ENCODE measurements around the gene MUC16.

MUC16 gene

GRCh38 chr19:9046694-9047093 lies 36.5 kb upstream of the MUC16 start:
- no peak overlapping the region for H3K27ac ChIP-seq
- H3K9me3 ChIP-seq (ENCODE audit: low read depth, low read length): no peaks in the 10 kb centered on the region
- DNase-seq (ENCODE audit: low read depth, low spot score): no peak
- no peaks in the 10 kb centered on the region for H3K36me3 ChIP-seq (ENCODE audit: insufficient read depth, low read length)
- H3K9ac ChIP-seq (ENCODE audit: insufficient read length): no peak overlapping the region
- no peak overlapping the region for H3K4me3 ChIP-seq
- TF ChIP-seq FOXP2 (optimal IDR thresholded peaks at IDR 0.05; ENCODE audit: control extremely low read depth, extremely low read length, insufficient read depth): no peak
- TF ChIP-seq POLR2AphosphoS5 (IDR thresholded peaks at IDR 0.05; ENCODE audit: borderline replicate concordance, low read depth, low read length): no peak
- TF ChIP-seq EZH2 (IDR thresholded peaks at IDR 0.05): no peak

- H3K36me3 ChIP-seq (ENCODE audit: insufficient read depth, low read length): no peaks in the 10 kb centered on the region
- no peak for TF ChIP-seq POLR2AphosphoS5 (IDR thresholded peaks at IDR 0.05; ENCODE audit: borderline replicate concordance, low read depth, low read length)
- no peaks in the 10 kb centered on the region for H3K9me3 ChIP-seq (ENCODE audit: low read depth, low read length)
- no peak overlapping the region for H3K9ac ChIP-seq (ENCODE audit: insufficient read length)
- H3K27ac ChIP-seq: no peak overlapping the region
- no peak overlapping the region for H3K4me3 ChIP-seq
- no peak for DNase-seq (ENCODE audit: low read depth, low spot score)
Observed at GRCh38 chr19:9044449-9044848, 34.2 kb upstream of the MUC16 start.

- H3K9me3 ChIP-seq (ENCODE audit: low read depth, low read length): no peaks in the 10 kb centered on the region
- H3K36me3 ChIP-seq (ENCODE audit: insufficient read depth, low read length): no peaks in the 10 kb centered on the region
- H3K9ac ChIP-seq (ENCODE audit: insufficient read length): no peak overlapping the region
- no peak overlapping the region for H3K27ac ChIP-seq
- no peak for DNase-seq (ENCODE audit: low read depth, low spot score)
- no peak for TF ChIP-seq POLR2AphosphoS5 (IDR thresholded peaks at IDR 0.05; ENCODE audit: borderline replicate concordance, low read depth, low read length)
- TF ChIP-seq EZH2 (IDR thresholded peaks at IDR 0.05): no peak
- no peak for TF ChIP-seq FOXP2 (optimal IDR thresholded peaks at IDR 0.05; ENCODE audit: control extremely low read depth, extremely low read length, insufficient read depth)
- H3K4me3 ChIP-seq: no peak overlapping the region
Observed at GRCh38 chr19:9043524-9043923, 33.3 kb upstream of the MUC16 start.

DNA sequence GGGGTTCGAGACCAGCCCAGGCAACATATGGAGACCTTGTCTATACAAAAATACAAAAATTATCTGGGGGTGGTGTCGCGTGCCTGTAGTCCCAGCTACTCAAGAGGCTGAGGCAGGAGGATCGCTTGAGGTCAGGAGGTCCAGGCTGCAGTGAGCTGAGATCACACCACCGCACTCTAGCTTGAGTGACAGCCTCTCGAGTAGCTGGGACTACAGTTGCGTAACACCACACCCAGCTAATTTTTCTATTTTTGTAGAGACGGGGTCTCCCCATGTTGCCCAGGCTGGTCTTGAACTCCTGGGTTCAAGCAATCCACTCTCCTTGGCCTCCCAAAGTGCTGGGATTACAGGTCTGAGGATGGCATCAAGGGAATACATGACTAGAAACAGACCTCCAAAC lies 30.8 kb upstream of the MUC16 start:
- H3K4me3 ChIP-seq: no peak overlapping the region
- H3K9ac ChIP-seq (ENCODE audit: insufficient read length): no peak overlapping the region
- no peak for DNase-seq (ENCODE audit: low read depth, low spot score)

DNA sequence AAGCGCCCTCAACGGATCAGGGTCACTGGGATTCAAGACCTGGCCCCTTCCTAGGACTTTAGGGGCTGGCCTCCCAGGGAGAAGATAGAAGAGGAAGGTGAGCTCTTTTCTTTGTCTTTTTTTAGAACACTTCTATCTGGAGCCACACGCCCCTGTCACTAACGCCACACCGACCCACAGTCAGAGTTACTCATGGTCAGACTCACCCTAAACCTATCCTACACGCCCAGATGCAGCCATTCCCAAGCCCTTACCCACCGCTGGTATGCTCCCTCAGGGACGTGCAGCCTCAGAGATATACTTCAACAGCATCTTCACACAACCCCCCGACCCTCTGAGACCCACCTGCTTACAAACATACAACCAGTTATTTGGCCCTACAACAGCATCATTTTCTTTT lies 29.9 kb upstream of the MUC16 start:
- no peak overlapping the region for H3K9ac ChIP-seq (ENCODE audit: insufficient read length)
- no peak overlapping the region for H3K27ac ChIP-seq
- no peak for TF ChIP-seq POLR2AphosphoS5 (IDR thresholded peaks at IDR 0.05; ENCODE audit: borderline replicate concordance, low read depth, low read length)
- no peak for TF ChIP-seq EZH2 (IDR thresholded peaks at IDR 0.05)
- no peak for DNase-seq (ENCODE audit: low read depth, low spot score)
- H3K9me3 ChIP-seq (ENCODE audit: low read depth, low read length): no peaks in the 10 kb centered on the region
- H3K36me3 ChIP-seq (ENCODE audit: insufficient read depth, low read length): no peaks in the 10 kb centered on the region
- H3K4me3 ChIP-seq: no peak overlapping the region

More for the DNA sequence above, 30.8 kb upstream of the MUC16 start:
- TF ChIP-seq FOXP2 (optimal IDR thresholded peaks at IDR 0.05; ENCODE audit: control extremely low read depth, extremely low read length, insufficient read depth): no peak
- no peak for TF ChIP-seq EZH2 (IDR thresholded peaks at IDR 0.05)
- no peak for TF ChIP-seq POLR2AphosphoS5 (IDR thresholded peaks at IDR 0.05; ENCODE audit: borderline replicate concordance, low read depth, low read length)
- Histone ChIP-seq H3K9me3 (ENCODE audit: low read depth, low read length) (no peaks in the 10 kb centered on the region), H3K36me3 (ENCODE audit: insufficient read depth, low read length) (no peaks in the 10 kb centered on the region), H3K27ac (no peak overlapping the region)

DNA sequence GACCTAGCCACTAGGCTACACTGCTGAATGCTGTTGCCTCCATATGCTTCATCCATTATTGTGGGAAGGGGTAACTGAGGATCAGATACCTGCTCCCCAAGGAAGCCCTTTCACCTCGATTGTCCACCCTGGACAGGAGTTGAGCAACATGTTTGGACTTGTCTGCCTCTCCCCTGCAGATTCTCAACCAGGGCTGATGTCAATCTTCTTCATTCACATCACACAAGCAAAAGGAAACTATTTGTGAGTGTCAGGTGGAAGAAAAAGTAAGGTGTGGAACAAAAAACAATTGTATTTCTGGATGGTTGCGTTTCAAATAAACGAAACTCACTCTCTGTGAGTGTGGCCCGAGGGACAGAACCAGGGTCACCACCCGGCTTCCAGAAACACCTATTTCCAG lies 29.5 kb upstream of the MUC16 start:
- no peak for DNase-seq (ENCODE audit: low read depth, low spot score)
- Histone ChIP-seq H3K36me3 (ENCODE audit: insufficient read depth, low read length) (no peaks in the 10 kb centered on the region), H3K27ac (no peak overlapping the region), H3K9me3 (ENCODE audit: low read depth, low read length) (no peaks in the 10 kb centered on the region), H3K9ac (ENCODE audit: insufficient read length) (no peak overlapping the region), H3K4me3 (no peak overlapping the region)
- TF ChIP-seq POLR2AphosphoS5 (IDR thresholded peaks at IDR 0.05; ENCODE audit: borderline replicate concordance, low read depth, low read length) (no peak), FOXP2 (optimal IDR thresholded peaks at IDR 0.05; ENCODE audit: control extremely low read depth, extremely low read length, insufficient read depth) (no peak), EZH2 (IDR thresholded peaks at IDR 0.05) (no peak)

DNA sequence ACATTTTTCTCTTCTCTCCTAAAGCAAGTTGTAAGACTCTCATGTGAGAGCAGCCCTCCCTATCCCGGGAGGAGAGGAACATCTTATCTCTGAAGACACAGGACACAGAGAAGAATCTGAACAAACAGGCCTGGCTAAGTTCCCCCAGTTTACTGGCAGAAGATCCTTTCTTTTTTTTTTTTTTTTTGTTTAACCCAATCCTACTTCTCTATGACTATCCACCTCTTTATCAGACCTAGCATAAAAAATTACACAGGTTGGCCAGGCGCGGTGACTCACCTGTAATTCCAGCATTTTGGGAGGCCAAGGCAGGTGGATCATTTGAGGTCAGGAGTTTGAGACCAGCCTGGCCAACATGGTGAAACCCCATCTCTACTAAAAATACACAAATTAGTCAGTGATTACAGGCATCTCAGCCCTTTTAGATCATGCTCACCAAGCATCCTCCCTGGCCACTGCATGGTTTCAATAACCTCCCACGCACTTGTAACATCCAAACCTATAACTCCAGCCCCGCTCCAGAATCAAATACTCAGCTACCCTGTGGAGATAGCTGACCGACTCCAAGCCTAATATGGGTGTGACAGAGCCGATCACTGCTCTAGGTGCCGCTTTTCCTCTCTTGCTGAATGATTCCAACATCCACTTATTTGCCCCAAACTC lies 27.3 kb upstream of the MUC16 start:
- TF ChIP-seq FOXP2 (optimal IDR thresholded peaks at IDR 0.05; ENCODE audit: control extremely low read depth, extremely low read length, insufficient read depth) (no peak), POLR2AphosphoS5 (IDR thresholded peaks at IDR 0.05; ENCODE audit: borderline replicate concordance, low read depth, low read length) (no peak), EZH2 (IDR thresholded peaks at IDR 0.05) (no peak)
- Histone ChIP-seq H3K9ac (ENCODE audit: insufficient read length) (no peak overlapping the region), H3K27ac (no peak overlapping the region), H3K36me3 (ENCODE audit: insufficient read depth, low read length) (no peaks in the 10 kb centered on the region), H3K9me3 (ENCODE audit: low read depth, low read length) (no peaks in the 10 kb centered on the region), H3K4me3 (no peak overlapping the region)
- DNase-seq (ENCODE audit: low read depth, low spot score): no peak

GRCh38 chr19:9032136-9032631 lies 22.0 kb upstream of the MUC16 start:
- Histone ChIP-seq H3K36me3 (ENCODE audit: insufficient read depth, low read length) (no peaks in the 10 kb centered on the region), H3K27ac (no peak overlapping the region), H3K4me3 (no peak overlapping the region), H3K9ac (ENCODE audit: insufficient read length) (no peak overlapping the region), H3K9me3 (ENCODE audit: low read depth, low read length) (no peaks in the 10 kb centered on the region)
- TF ChIP-seq EZH2 (IDR thresholded peaks at IDR 0.05) (no peak), FOXP2 (optimal IDR thresholded peaks at IDR 0.05; ENCODE audit: control extremely low read depth, extremely low read length, insufficient read depth) (no peak), POLR2AphosphoS5 (IDR thresholded peaks at IDR 0.05; ENCODE audit: borderline replicate concordance, low read depth, low read length) (no peak)
- DNase-seq (ENCODE audit: low read depth, low spot score): no peak
